Fibroblast of lung (primary cell): ENCODE data around the gene ATG7.

Source experiments
- EZH2 ChIP-seq: IDR thresholded peaks from 2 replicates; pipeline ENCODE4 v1.5.1; 2012; ENCODE audit warnings: low read length, control low read depth, mild to moderate bottlenecking; ENCODE audit errors: missing control alignments
- TF ChIP-seq, protein P1 (sequence below), 2 donors: IDR thresholded peaks in 1 of 2; conservative IDR thresholded peaks in 1 of 2; 1 replicate in 1 of 2; 2 replicates in 1 of 2; pipeline ENCODE4 v1.5.1; 2011 to 2012; ENCODE audit warnings: low read length in 2 of 2, control low read depth in 1 of 2, inconsistent platforms in 1 of 2, low read depth in 1 of 2, mild to moderate bottlenecking in 1 of 2

- TF ChIP-seq, protein P1, sequence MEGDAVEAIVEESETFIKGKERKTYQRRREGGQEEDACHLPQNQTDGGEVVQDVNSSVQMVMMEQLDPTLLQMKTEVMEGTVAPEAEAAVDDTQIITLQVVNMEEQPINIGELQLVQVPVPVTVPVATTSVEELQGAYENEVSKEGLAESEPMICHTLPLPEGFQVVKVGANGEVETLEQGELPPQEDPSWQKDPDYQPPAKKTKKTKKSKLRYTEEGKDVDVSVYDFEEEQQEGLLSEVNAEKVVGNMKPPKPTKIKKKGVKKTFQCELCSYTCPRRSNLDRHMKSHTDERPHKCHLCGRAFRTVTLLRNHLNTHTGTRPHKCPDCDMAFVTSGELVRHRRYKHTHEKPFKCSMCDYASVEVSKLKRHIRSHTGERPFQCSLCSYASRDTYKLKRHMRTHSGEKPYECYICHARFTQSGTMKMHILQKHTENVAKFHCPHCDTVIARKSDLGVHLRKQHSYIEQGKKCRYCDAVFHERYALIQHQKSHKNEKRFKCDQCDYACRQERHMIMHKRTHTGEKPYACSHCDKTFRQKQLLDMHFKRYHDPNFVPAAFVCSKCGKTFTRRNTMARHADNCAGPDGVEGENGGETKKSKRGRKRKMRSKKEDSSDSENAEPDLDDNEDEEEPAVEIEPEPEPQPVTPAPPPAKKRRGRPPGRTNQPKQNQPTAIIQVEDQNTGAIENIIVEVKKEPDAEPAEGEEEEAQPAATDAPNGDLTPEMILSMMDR (conservative IDR thresholded peaks at IDR 0.05 in 1 of 2, IDR thresholded peaks at IDR 0.05 in 1 of 2; ENCODE audit: low read depth in 1 of 2, low read length in 2 of 2), result no peak
- no peak for TF ChIP-seq EZH2
These were observed 101.0 kb downstream of the ATG7 start for GRCh38 chr3:11373235-11373634.
